ENCODE data around the gene ANKRD33B. TPM values are rescaled to one million over a fixed set of nuclear protein-coding genes. Genes with fewer than 3 reads are reported as not detected.

Gene ANKRD33B
- total and polyA plus RNA-seq, 2 of the 8 experiments (the other 6 are each of a cell fraction or from before 2014, with no cell fraction given), result 6.9 to 20.6 TPM

DNA sequence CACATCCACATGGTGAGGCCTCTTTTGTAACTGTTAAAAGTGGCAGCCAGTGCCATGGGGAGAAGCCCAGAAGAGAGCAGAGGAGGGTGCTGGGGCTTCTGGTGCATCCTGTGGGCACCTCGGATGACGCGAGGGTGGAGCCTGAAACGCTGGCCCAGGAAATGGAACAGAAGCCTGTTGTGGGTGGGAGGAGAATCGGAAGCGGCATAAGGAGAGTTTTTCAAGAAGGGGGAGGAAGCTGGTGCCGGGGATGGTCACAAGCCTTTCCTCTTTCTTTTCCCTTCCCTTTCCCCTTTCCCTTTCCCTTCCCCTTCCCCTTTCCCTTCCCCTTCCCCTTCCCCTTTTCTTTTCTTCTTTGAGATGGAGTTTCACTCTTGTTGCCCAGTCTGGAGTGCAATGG lies 12.9 kb downstream of the ANKRD33B start:
- TF ChIP-seq SRF (IDR thresholded peaks at IDR 0.05; ENCODE audit: low read depth, low read length) (no peak), JUN (IDR thresholded peaks at IDR 0.05; ENCODE audit: low read depth, low read length) (no peak), TAF7 (optimal IDR thresholded peaks at IDR 0.05; ENCODE audit: borderline replicate concordance, low read depth, low read length) (no peak), POLR2AphosphoS5 (IDR thresholded peaks at IDR 0.05; ENCODE audit: low read depth, low read length) (no peak), GABPA (IDR thresholded peaks at IDR 0.05; ENCODE audit: borderline replicate concordance, insufficient read depth, low read length) (no peak), TCF12 (IDR thresholded peaks at IDR 0.05; ENCODE audit: low read depth, low read length) (no peak)
- TF ChIP-seq, protein P1, sequence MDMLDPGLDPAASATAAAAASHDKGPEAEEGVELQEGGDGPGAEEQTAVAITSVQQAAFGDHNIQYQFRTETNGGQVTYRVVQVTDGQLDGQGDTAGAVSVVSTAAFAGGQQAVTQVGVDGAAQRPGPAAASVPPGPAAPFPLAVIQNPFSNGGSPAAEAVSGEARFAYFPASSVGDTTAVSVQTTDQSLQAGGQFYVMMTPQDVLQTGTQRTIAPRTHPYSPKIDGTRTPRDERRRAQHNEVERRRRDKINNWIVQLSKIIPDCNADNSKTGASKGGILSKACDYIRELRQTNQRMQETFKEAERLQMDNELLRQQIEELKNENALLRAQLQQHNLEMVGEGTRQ (IDR thresholded peaks at IDR 0.05; ENCODE audit: low read length), result no peak
- TF ChIP-seq, protein P2, sequence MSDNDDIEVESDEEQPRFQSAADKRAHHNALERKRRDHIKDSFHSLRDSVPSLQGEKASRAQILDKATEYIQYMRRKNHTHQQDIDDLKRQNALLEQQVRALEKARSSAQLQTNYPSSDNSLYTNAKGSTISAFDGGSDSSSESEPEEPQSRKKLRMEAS (IDR thresholded peaks at IDR 0.05), result no peak
- 81% methylated on average over 5 of the region's 7 CpGs; no CpG with 5 or more reads in 1 of the 2 experiments for WGBS, 2 experiments (ENCODE audit: extremely low coverage in 1 of 2, insufficient coverage in 1 of 2, insufficient read length in 1 of 2, insufficient replicate concordance in 2 of 2, low coverage in 1 of 2, low lambda C conversion rate in 2 of 2, missing lambda C conversion rate in 1 of 2)
- no peak overlapping the region for H3K4me2 ChIP-seq (ENCODE audit: insufficient read depth in 1 of 2, low read depth in 2 of 2, low read length in 2 of 2)
- no peak overlapping the region for H3K56ac ChIP-seq (replicated peaks; ENCODE audit: insufficient read length, low read depth, low read length)
- no peaks in the 10 kb centered on the region for H3K9me3 ChIP-seq (ENCODE audit: insufficient read depth in 2 of 2, low read depth in 1 of 2, low read length in 1 of 2)
- H4K5ac ChIP-seq (ENCODE audit: insufficient read length, low read depth, low read length), result no peak overlapping the region
- no peak overlapping the region for H3K4ac ChIP-seq (replicated peaks; ENCODE audit: insufficient read length, low read depth, low read length)
- H3K4me3 ChIP-seq (ENCODE audit: extremely low read depth in 1 of 4, insufficient read depth in 2 of 4, low read depth in 3 of 4, low read length in 4 of 4), result no peak overlapping the region
- no peak overlapping the region for H2BK5ac ChIP-seq (ENCODE audit: low read depth, low read length)
- ChIA-PET POLR2A (ENCODE audit: partially characterized antibody) (interaction anchor here (1.2 to 1.6 kb wide), 2 partner anchors 8 to 44 kb away, joined by 3 to 4 read pairs; no protein-coding TSS in a partner anchor), CTCF (ENCODE audit: partially characterized antibody) (interaction anchor here (0.7 to 3.8 kb wide), 16 partner anchors 8 to 123 kb away, joined by 3 to 31 read pairs (median 4); no protein-coding TSS in a partner anchor)
- FAIRE-seq (no peak), DNase-seq (ENCODE audit: low read depth in 1 of 2, low spot score in 2 of 2) (no peak)
- H2AK5ac ChIP-seq (ENCODE audit: low read depth, low read length), result no peak overlapping the region
- no peak overlapping the region for H3K9ac ChIP-seq (replicated peaks in 1 of 4; ENCODE audit: extremely low read depth in 1 of 4, low read depth in 3 of 4, low read length in 3 of 4)
- H3K79me2 ChIP-seq (ENCODE audit: control insufficient read depth in 1 of 2, insufficient read depth in 2 of 2, low read length in 2 of 2), result no peaks in the 10 kb centered on the region; a peak in 1 of 4 replicates
- H3K27ac ChIP-seq (ENCODE audit: low read depth, low read length), result no peak overlapping the region
- no peak overlapping the region for H2BK12ac ChIP-seq (ENCODE audit: low read depth, low read length)
- no peak overlapping the region for H4K91ac ChIP-seq (replicated peaks; ENCODE audit: insufficient read length, low read length)
- no peaks in the 10 kb centered on the region for H3K27me3 ChIP-seq (replicated peaks in 1 of 4; ENCODE audit: control insufficient read depth in 3 of 4, extremely low read depth in 1 of 4, insufficient read depth in 3 of 4, low read length in 3 of 4)
- H3K23ac ChIP-seq (ENCODE audit: insufficient read length), result no peak overlapping the region
- H4K8ac ChIP-seq (ENCODE audit: extremely low read depth, insufficient read depth, low read length), result no peak overlapping the region
- H2BK20ac ChIP-seq (ENCODE audit: low read length), result no peak overlapping the region
- no peak overlapping the region; the same call in 1 of the 2 replicates for H3K18ac ChIP-seq (ENCODE audit: extremely low read depth, low read length)
- H3K23me2 ChIP-seq (ENCODE audit: low read depth, low read length), result no peaks in the 10 kb centered on the region
- no peaks in the 10 kb centered on the region for H3K36me3 ChIP-seq (ENCODE audit: control insufficient read depth in 2 of 4, insufficient read depth in 4 of 4, low read length in 3 of 4)
- H4K20me1 ChIP-seq (replicated peaks in 1 of 2; ENCODE audit: control insufficient read depth in 1 of 2, insufficient read depth in 2 of 2, low read length in 2 of 2), result no peaks in the 10 kb centered on the region
- H2BK120ac ChIP-seq (replicated peaks; ENCODE audit: low read depth, low read length), result no peak overlapping the region
- peaks cover 0 to 5% (median 2%) of the 10 kb centered on the region in 4 experiments; a peak in 4 of 7 replicates for H3K4me1 ChIP-seq (replicated peaks in 1 of 4; ENCODE audit: control insufficient read depth in 3 of 4, insufficient read depth in 4 of 4, low read length in 3 of 4)
- H3K14ac ChIP-seq (ENCODE audit: insufficient read length), result no peak overlapping the region
- no peaks in the 10 kb centered on the region; the same call in none of the 2 replicates for H3K79me1 ChIP-seq (ENCODE audit: low read depth, low read length)
- no peak overlapping the region for H2AFZ ChIP-seq (ENCODE audit: low read length)
- no peak overlapping the region for H2BK15ac ChIP-seq (ENCODE audit: low read length)
